ENCODE data around the gene FAF1.

The FAF1 gene

DNA sequence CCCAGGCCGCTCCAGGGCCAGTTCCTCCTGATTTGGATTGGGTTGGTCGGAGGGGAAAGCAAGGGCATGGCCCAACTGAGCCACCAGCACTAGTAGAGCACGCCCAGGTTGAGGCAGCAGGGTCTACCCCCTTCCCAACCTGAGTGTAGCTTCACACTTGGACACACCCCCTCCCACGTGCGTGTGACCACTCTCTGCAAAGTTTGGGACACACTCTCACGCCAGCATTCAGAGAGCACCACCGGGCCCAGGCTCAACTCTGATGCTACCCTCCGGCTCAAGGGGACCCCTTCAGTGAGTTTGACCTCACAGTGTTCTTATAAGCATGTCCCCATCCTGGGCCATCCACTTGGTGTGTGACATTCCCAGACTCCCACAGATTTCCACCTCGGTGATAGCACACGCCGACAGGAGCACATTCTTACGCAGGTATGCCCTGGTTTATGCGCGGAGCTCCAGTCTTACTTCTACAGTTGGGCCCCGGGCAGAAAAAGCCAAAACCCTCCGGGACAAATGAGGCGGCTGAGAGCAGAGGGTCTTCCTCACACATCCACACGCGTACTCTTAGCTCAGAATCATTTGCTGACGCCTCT, 533.9 kb downstream of the FAF1 start:
- no peak for DNase-seq (ENCODE audit: low spot score)

DNA sequence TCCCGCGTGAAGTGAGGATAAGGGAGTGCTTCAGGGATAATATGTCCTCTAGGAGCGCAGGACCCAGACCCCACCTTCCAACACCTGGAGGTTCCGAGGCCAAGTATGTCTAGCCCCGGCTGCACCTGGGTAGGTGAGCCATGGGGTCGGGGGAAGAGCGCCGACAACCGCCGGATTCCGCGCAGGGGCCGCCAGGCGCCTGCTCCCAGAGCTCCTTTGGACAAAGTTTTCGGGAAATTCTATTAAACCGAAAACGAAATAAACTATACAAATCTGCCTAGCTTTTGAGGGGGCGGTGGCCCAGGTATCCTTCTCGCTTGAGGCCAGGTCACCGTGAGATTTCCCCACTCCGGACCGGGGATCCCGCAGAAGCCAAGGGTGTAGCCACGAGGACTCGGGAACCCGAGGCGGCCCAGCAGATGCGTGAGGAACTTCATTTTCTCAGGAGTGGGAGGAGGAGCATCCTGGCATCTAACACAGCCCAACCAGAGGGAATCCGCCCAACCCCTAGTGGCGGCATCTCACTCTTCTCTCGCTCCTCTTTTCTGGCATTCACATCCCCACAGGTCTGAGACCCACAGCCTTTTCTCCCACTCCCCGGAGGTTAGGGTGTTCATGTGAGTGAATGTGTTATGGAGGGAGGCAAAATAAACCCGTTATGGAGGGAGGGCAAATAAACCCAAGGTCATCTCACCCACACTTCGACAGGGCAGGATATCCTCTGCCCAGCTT, 534.5 kb downstream of the FAF1 start:
- DNase-seq (ENCODE audit: low spot score), result no peak

DNA sequence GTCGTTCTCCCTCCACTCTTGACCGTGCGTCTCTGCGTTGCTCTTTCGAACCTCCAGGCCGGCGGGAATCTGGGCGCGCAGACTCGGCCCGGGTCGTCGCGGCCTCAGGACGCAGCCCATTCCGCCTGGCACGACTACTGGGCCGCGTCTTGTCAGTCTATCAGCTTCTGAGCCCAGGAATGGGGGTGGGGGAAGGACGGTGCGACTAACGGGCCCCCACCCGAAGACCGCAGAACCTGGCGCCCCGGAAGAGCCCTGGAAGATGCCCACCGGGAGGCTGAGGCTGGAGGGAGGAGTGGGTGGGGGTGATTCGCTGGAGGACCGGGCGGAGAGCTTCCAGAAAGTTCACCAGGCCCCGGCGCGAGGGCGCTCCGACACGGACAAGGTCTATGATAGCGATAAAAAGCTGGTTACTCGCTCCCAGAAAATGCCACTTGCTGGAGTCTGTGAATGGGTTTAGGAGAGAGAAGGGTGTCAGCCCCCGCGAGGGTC, 535.1 kb downstream of the FAF1 start:
- no peak for DNase-seq (ENCODE audit: low spot score)

DNA sequence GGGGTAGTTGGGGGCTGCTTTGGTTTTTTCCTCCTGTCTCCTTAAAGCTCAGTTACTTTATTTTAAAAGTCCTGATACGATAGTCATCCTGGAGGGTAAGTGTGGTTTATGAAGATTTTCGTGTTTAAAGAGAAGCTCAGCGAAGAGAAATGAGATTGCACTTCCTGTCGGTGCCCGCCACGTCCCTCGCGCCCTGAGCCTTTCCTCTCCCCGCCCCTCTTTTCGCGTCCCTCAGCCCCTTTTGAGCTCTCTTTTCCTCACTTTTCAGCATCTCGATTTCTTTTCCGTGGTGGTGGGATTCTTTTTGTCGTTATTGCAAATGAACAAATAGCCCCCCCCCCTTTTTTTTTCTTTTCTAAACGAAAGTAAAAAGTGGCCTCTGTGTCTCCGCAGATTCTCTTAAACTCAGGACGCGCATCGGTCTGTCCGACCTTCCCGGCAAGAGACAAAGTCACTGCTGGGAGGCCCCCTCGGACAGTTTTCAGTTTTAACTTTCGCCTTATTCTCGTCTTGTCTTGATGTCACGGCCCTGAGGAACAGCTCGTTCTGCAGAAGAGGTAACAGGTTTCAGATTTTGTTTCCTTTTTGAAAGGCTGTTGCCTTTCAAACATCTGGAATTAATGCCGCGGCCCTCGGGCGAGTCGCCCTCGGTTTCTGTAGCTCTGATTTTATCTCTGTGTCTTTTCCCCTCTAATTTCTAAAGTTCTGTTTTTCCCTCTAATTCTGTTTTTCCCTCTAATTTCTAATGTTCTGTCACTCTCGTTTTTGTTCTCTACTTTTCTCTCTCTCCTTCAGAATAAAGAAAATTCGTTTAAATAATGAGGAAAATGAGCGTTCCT, 535.8 kb downstream of the FAF1 start:
- no peak for DNase-seq (ENCODE audit: low spot score)

DNA sequence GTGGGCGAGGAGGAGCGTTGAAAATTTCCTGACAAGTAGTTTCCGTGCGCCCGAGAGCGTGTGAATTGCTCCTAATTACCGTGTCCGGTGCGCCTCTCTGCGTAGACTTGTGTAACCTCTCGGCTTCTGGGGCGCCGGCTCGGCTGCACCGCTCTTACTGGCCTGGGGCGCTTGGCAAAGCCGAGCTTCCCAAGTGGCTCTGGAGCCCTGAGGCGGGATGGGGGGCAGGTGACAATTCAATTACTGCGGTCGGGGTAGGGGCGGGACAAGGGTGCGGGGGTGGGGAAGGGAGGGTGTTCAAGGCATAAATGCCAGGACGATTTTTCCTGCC, 536.4 kb downstream of the FAF1 start:
- DNase-seq (ENCODE audit: low spot score), result no peak

DNA sequence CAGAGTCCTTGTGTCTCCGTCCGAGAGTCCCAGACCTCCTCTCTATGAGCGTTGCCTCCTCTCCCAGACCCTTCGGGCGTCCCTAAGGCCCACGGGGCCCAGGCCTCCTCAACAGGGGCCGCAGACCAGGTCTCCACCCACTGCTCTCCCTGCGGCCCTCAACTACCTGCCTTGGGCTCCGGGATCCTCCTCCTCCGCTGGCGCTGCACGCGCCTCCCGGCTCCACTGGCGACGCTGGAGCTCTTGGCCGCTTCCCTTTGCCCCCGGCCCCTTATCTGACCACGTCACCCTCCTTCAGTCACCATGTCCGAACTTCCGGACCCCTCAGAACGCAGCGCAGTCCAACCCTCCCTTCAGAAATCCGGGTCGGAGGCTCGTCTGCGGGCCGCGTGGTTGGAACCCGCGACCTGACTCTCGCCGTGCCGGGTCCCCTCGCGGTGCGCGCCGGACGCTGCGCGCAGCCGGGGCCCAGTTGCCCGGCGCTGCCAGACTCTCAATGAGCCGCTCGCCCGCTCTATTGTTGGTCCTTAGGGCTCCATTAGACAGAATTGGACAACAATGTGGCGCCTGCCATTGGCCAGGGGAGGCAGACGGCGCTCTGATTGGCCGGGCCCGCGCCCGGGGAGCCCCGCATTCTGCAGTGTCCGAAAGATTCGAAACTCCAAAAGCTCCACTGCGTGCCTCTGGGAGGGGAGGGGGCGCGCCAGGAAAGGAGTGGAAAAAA, 537.0 kb downstream of the FAF1 start, which contains the start of gene DMRTA2:
Gene DMRTA2, minus strand, starts transcription at position 498 of the 724 bp plus-strand sequence. CDS start 1,907 bp downstream, outside the sequence.
- DNase-seq (ENCODE audit: low spot score), result no peak

DNA sequence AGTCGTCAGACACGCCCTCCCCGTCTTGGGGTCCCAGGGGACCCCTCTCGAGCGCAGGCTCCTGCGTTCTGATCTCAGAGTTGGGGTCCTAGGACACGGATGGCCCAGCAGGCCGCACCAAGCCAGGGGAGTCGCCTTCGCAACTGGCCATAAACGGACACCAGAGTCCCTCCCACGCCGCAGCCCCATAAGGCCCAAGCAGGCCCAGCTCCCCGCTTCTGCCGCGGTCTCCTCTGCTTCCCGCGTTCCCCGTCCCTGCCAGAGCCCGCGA, 537.5 kb downstream of the FAF1 start:
- no peak for DNase-seq (ENCODE audit: low spot score)

DNA sequence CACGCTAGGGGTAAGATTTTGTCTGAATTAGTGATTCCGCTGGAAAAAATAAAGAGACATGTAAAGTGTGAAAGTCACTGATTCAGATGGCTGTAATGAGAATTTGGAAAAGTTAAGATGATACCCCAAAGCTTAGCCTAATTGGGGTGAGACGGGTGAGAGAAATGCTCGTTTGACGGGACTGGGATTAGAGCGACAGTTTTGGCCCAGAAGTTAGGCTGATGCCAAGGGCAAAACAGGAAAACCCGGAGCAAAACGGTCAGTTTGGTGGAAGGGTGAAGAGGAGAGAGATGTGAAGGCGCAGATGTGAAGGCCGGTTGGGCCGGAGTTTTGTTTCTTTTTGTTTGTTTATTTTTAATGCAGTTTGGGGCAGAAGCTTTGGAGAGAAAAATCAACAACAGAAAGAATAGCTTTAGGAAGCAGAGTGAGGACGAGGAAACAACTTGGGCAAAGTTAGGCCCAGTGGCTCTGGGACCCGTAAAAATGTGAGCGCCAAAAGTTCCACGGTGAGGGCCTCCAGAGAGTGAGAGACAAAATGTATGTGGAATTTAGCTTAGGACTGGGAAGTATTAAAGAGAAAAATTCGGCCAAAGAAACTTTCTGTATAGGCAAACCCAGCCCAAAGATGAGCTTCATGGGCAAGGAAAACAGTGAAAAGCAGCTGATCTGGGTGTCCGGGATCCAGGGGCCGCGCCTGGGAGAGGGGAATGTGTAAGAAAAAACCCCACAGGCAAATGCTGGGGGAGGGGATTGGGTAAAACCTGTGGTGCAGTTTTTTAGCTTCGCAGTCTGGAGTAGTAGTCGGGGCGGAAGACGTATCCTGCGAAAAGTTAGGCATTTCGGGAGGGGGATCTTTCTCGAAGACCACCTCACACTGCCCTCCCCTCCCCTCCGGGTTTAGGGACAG, 538.0 kb downstream of the FAF1 start:
- no peak for DNase-seq (ENCODE audit: low spot score)

DNA sequence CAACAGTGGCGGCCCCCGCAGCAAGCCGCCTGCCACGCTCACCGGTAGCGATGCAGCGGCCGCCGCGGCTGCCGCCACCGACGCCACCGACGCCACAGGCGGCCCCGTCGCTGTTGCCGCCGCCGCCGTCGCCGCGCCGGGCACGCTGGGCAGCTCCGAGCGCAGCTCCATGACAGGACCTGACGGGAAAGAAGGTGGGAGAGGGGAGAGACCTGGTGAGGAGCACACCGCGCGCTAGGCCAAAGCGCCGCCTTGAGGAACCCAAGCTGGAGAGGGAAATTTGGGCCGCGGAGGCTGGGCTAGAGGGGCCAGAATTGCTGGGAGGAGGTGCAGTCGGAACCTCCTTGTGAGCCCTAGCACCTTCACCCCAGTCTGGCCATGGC, 538.7 kb downstream of the FAF1 start:
- DNase-seq (ENCODE audit: low spot score), result no peak

DNA sequence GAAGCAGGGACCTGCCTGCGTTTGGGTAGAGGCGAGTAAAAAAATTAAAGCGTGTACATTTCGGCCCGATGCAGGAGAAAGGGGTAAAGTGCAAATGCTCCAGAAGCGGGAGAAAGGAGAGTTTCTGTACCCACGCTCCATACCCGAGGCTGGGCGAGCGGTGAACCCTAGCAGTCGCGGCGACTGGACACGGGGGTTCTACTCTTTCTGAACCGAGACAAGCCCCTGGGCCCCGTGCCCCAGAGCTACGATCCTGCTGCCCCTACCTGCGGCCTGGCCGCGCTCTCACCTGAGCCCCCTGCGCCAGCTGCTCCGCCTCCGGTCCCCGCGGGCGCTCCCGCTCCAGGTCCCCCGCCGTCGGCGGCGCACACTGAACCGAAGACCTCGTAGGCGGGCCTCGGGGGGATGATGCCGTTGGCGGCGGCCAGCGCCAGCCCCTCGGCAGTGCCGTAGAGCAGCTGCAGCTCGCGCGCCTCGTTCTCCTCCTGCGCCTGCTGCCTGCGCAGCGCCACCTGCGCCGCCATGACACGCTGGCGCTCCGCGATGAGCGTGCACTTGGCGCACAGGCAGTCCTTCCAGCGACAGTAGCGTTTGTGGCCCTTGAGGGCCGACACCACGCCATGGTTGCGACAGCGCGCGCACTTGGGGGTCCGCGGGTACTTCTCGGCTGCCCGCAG, 539.2 kb downstream of the FAF1 start:
- DNase-seq (ENCODE audit: low spot score), result no peak

DNA sequence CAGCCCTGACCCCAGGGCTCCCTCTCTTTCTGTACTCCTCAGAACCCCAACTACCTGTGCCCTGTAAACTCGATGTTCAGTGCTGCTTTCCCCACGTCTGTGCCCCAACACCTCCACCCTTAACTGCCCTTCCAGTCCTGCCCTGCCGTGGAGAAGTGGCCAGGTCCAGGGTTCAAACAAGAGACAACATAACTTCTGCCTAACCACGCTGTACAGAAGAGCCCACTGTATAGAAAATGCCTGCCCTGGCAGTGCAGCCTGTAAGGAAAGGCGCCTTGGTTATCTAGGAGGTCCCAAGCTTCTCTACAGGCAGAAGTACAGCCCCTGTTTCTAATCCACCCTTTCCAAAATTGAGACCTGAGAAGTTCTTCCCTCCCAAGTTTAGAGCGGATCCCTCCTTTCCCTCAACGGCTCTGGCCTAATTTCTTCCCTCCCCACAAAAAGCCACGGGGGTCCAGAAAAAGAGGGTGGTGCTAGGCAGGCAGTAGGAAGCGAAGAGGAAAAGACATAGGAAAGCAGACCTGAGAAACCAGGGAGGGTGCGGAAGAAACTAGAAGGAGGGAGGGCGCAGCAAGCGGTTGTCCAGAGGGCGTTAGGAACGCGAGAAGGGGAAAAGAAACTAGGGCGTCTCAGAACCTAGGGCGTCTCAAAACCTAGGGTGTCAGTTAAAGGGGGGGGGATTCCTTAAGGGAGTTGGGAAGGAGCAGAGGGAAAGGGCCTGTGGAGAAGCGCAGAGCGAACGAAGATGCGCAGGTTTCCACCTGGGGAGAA, 540.0 kb downstream of the FAF1 start:
- no peak for DNase-seq (ENCODE audit: low spot score)

DNA sequence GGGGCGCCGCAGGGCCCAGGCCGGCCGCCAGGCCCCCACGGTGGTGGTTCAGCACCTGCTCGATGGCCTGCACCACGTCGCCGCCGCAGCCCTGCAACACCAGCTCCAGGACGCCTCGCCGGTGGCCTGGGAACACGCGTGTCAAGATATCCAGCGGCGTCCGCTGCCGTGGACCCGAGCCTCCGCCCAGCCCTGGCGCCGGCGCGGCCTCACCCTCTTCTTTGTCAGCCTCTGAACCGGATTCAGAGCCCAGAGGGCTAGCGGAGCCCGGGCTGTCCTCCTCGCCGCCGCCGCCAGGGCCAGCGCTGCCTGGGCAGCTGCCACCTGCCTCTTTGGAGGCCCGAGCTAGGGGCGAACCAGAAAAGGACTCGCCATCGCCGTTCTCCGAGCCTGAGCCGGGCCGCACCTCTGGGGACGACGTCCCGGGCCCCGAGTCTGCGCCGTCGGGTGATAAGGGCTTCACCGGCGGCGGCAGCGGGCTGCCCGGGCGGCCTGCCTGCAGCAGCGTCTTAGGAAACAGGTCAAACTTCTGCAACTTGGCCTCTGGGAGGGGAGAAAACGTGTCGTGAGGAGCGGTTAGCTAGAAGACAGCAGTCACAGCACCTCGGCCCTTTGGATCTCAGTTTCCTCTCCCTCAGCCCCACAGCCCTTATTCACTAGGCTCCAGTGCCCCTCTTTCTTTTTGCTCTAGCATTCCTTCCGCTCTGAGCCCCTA, 540.7 kb downstream of the FAF1 start:
- DNase-seq (ENCODE audit: low spot score), result no peak

DNA sequence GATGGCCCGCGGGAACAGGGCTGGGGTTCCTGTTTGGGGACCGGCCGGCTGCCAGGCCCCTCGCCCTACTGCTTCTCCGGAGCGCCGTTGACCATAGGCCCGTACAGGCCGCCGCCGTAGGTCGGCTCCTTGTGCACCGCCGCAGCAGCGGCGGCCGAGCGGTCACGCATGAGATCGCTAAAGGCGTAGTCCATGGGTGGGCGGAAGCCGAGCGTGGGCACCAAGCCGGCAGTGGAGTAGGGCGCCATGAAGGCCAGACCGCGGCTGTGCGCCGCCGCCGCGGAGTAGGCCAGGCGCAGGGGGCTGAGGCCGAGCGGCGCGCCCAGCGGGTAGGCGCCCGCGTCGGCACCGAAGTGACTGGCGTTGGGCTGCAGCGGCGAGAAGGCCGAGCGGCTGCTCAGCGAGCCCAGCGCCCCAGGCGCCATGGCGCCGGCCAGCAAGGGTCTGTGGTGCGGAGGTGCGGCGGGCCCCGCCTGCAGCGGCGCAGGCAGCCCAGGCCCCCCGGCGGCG, 541.4 kb downstream of the FAF1 start:
- no peak for DNase-seq (ENCODE audit: low spot score)

DNA sequence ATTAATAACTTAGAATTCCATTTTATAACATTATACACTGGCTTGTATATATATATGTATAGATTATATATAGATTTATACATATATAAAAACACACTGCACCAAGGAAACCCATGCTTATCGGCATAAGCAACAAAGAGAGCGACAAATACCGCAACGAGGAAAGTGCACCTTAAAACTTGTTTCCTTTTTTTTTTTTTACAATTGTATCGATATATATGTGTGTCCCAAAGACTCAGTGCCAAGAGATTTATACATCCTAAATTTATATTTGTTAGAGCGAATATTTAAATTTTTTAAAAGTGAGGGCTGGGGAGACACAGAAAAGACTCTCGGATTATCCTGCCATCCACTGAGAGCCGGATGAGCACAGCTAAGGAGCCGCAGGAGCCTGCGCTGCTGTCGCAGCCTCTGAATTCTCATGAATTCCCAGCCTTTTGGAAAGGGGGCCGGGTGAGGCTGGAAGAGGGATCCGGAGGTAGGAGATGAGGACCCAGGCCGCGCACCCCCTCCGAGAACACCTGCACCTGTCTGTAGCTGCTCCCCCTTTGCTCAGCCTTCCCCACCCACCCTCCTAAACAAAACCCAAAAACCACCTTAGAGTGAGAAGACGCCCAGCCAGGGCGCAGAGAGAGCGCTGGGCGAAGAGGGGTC, 542.0 kb downstream of the FAF1 start:
- DNase-seq (ENCODE audit: low spot score), result no peak

DNA sequence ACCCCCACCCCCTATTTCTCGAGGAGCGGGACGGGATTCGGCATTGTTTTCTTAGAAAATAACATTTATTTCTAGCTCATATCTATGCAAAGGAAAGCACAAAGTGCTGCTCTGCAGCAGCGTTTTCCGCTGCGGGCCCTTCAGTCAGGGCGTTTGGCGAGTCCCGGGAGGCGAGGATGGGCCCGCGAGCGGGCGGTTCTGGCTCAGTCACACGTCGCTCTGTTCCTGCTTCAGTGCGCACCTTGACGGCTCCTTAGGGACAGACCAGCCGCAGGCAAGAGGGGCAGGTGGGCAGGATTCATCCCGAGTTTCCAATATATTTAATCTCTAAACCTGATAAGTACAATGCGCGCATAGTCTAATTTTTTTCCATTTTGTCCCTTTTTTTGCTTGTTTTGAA, 542.6 kb downstream of the FAF1 start:
- DNase-seq (ENCODE audit: low spot score), result no peak

DNA sequence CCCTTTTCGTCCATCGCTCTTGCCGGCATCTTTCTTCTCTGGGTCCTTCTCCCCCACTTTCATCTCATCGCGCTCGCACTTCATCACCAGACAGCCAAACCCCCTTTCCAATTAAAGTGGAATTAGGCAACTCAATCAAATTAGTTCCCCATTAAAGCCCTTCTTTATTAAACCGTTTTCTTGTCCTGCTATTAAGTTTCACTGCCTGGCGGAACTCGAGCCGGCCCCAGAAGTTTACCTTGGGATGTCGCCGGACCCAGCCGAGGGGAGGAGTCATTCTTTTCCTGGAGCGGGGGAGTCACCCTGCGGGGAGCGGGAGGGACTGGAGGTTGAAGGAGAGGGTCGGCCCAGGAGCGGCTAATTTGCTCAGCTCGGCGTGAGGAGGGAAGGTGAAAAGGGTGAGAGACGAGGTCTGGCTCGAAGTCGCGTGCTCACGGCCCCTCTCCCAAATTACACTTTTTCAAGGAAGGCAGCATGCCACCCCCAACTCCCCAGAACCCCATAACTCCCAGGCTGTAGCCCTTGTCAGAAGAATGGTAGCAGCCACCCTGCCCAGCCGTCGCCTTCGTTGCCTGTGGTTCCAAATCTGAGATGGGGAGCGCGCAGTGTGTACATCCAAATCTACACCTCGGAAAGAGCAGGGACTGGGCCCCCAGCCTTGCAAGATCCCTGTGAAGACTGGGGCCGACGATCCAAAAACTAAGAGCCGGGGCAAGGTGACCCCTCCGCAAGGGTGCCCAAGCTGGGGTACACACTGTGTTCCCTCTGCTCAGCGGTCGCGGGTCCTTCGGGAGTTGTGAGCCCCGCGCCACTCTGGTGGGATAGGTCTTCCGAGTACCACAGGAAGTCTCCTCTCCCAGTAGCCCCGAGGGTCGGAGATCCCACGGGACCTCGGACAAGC, 543.3 kb downstream of the FAF1 start:
- no peak for DNase-seq (ENCODE audit: low spot score)

DNA sequence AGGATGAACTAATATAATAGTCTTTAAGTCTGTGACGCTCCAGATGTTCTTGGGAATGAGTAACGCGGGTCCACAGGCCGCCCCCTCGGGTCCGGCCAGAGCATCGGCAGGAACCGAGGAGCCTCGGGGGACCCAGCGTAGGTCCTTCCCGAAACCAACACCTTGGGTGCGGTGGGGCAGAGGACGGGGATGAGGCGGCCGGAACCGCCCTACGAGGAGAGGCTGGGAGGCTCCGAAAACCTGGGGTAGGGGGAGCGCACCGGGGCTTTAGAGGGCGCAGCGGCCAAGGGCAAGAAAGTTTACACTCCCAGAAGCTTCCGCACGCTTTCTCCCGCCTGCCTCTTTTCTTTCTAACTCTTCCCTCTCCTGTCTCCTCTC, 543.9 kb downstream of the FAF1 start:
- no peak for DNase-seq (ENCODE audit: low spot score)

Data from CD4-positive, alpha-beta T cell treated with Interleukin-15 for 4 hours (primary cell).